Tibial artery (tissue), 4 donors: ENCODE measurements around the gene RAD51B.

ENCODE experiments used
- DNase-seq, 2 donors: peaks; one replicate each; pipeline ENCODE4 v3.0.0-alpha.2; 2019
- H3K27ac ChIP-seq, 2 donors: fragments of 200-600 bp; sonication (generic) in 1 of 2; 1 replicate in 1 of 2; 2 replicates in 1 of 2; pipeline ENCODE4 v1.5.1; 2018 to 2019; ENCODE audit warnings: mild to moderate bottlenecking in 1 of 2
- H3K27me3 ChIP-seq, 2 donors: fragments of 200-600 bp; sonication (generic) in 1 of 2; one replicate each; pipeline versions ENCODE4 v1.5.1 to v1.6.0; 2016 to 2019
- H3K36me3 ChIP-seq, 3 donors: fragments of 200-600 bp; sonication (generic) in 2 of 3; one replicate each; pipeline ENCODE4 v1.5.1; 2016 to 2019; ENCODE audit warnings: mild to moderate bottlenecking in 2 of 3
- H3K4me1 ChIP-seq, 4 donors: fragments of 200-600 bp; sonication (generic) in 2 of 4; 1 replicate in 3 of 4; 2 replicates in 1 of 4; pipeline ENCODE4 v1.5.1; 2016 to 2019
- H3K4me3 ChIP-seq, 2 donors: fragments of 200-600 bp; sonication (generic) in 1 of 2; 1 replicate in 1 of 2; 2 replicates in 1 of 2; pipeline ENCODE4 v1.5.1; 2018 to 2019; ENCODE audit warnings: mild to moderate bottlenecking in 2 of 2
- H3K9me3 ChIP-seq, 3 donors: fragments of 200-600 bp; sonication (generic) in 1 of 3; one replicate each; pipeline ENCODE4 v1.5.1; 2016 to 2019
- intact Hi-C: fragments of 100-400 bp; cut with DNase I; formaldehyde crosslinking; loops from one replicate; pipeline ENCODE4 v1.15.0; 2023; ENCODE audit warnings: low total_unique reads
- TF ChIP-seq, protein P1 (sequence below), 2 experiments: fragments of 200-600 bp in 1 of 2; fragments of 450-650 bp in 1 of 2; IDR thresholded peaks; one replicate each; pipeline ENCODE4 v1.5.1; 2017 to 2019; ENCODE audit warnings: antibody characterized with exemption in 2 of 2, mild to moderate bottlenecking in 1 of 2, moderate library complexity in 1 of 2

RAD51B gene

DNA sequence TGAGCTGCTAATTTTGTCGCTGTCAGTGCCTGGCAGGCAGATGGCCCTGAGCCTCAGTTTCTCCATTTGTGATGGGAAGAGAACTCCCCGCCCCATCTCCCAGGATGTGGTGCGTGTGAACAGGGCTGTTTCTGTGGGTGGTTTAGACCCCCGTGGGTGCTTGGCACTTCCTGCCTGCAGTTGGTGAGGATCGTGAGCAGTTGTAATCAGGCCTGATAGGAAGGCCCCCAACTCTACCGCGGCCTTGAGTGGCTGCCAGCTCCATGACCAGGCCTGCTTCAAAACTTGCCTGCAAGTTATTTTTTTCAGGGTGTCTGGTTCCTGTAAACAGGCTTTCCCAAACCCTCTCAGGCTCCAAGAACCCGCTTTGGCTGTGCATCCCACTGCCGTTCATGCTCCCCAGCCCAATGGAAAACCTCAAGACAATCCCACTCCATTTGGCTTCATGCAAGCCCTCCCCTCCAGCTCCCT, 834.9 kb downstream of the RAD51B start:
- TF ChIP-seq, protein P1, sequence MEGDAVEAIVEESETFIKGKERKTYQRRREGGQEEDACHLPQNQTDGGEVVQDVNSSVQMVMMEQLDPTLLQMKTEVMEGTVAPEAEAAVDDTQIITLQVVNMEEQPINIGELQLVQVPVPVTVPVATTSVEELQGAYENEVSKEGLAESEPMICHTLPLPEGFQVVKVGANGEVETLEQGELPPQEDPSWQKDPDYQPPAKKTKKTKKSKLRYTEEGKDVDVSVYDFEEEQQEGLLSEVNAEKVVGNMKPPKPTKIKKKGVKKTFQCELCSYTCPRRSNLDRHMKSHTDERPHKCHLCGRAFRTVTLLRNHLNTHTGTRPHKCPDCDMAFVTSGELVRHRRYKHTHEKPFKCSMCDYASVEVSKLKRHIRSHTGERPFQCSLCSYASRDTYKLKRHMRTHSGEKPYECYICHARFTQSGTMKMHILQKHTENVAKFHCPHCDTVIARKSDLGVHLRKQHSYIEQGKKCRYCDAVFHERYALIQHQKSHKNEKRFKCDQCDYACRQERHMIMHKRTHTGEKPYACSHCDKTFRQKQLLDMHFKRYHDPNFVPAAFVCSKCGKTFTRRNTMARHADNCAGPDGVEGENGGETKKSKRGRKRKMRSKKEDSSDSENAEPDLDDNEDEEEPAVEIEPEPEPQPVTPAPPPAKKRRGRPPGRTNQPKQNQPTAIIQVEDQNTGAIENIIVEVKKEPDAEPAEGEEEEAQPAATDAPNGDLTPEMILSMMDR (IDR thresholded peaks at IDR 0.05), result no peak
- Histone ChIP-seq H3K36me3 (no peaks in the 10 kb centered on the region), H3K4me3 (no peak overlapping the region), H3K4me1 (peaks cover 0 to 59% (median 37%) of the 10 kb centered on the region in 4 donors), H3K27me3 (no peaks in the 10 kb centered on the region), H3K27ac (no peak overlapping the region), H3K9me3 (no peaks in the 10 kb centered on the region)
- peak in 1 of 2 donors; percentile 46 for DNase-seq
- intact Hi-C loops, result no loop called here

DNA sequence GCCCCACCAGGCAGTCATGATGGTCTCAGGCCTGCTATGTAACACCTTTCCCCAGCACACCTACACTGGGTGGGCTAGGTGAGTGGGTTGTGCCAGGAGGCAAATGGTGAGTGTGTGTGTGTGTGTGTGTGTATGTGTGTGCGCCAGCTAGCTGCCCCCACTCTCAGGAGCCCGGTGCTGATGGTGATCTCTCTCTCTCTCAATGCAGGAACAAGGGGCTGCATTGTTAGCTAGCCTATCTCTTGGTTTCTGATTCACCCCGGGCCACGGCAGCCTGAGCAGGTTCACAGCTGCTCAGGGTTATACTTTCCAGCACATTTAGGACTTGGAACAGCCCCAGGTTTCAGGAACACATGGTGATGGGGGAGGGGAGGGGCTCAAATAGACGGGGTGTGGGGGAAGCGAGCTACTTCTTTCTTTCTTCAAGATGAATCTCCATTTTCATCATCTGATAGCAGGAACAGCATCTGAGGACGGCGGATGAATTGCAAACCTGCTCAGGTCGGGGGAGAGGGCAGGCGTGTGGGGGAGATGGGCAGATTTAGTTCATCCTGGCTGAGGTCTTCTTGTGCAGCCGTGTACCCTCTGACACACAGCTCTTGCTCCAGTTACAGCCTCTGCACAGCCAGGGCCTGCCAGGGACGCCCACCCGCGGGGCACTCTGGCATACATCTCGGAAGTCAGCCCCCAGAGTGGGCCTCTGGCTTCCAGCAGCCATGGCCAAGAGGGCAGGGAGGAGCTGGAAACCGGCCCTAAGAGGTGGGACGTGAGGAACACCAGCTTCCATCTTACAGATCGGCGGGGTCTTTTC, 835.6 kb downstream of the RAD51B start:
- no peaks in the 10 kb centered on the region for H3K27me3 ChIP-seq
- DNase-seq, result peak in 1 of 2 donors; percentile 54
- intact Hi-C loops, result no loop called here
- H3K36me3 ChIP-seq, result no peaks in the 10 kb centered on the region
- H3K4me1 ChIP-seq, result peaks cover 0 to 64% (median 40%) of the 10 kb centered on the region in 4 donors
- no peaks in the 10 kb centered on the region for H3K9me3 ChIP-seq
- H3K27ac ChIP-seq, result no peak overlapping the region
- TF ChIP-seq, protein P1 (IDR thresholded peaks at IDR 0.05), result no peak
- H3K4me3 ChIP-seq, result no peak overlapping the region

DNA sequence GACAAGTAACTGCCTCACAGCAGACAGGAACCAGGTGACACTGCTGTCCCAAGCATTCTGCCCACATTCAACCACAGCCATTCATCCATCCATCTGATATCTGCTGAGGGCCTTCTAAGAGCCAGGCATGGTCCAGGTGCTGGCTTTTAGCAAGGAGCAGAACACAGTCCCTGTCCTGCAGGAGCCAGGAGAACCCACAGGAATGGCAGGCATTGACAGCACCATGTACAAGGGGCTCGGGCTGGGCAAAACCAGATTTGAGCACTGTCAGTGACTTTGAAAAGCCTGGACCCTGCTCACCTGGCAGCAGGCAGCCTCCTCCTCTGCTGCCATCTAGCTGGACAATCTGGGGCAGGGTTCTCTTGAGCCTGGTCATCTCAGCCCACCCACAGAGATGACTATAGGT, 836.3 kb downstream of the RAD51B start:
- no peaks in the 10 kb centered on the region for H3K9me3 ChIP-seq
- H3K36me3 ChIP-seq, result no peaks in the 10 kb centered on the region
- peak in 1 of 2 donors; percentile 23 for DNase-seq
- TF ChIP-seq, protein P1 (IDR thresholded peaks at IDR 0.05), result peak in 1 of 2 experiments; percentile 4
- peaks cover 0 to 57% (median 37%) of the 10 kb centered on the region in 4 donors for H3K4me1 ChIP-seq
- no peak overlapping the region for H3K27ac ChIP-seq
- no peak overlapping the region for H3K4me3 ChIP-seq
- intact Hi-C loops, result no loop called here
- H3K27me3 ChIP-seq, result no peaks in the 10 kb centered on the region

GRCh38 chr14:68656452-68656851, 836.9 kb downstream of the RAD51B start:
- intact Hi-C loops, result no loop called here
- H3K4me1 ChIP-seq, result peaks cover 0 to 52% (median 33%) of the 10 kb centered on the region in 4 donors
- TF ChIP-seq, protein P1 (IDR thresholded peaks at IDR 0.05), result no peak
- no peaks in the 10 kb centered on the region for H3K36me3 ChIP-seq
- H3K27ac ChIP-seq, result no peak overlapping the region
- H3K9me3 ChIP-seq, result no peaks in the 10 kb centered on the region
- H3K4me3 ChIP-seq, result no peak overlapping the region
- H3K27me3 ChIP-seq, result no peaks in the 10 kb centered on the region
- peak in 1 of 2 donors; percentile 31 for DNase-seq

DNA sequence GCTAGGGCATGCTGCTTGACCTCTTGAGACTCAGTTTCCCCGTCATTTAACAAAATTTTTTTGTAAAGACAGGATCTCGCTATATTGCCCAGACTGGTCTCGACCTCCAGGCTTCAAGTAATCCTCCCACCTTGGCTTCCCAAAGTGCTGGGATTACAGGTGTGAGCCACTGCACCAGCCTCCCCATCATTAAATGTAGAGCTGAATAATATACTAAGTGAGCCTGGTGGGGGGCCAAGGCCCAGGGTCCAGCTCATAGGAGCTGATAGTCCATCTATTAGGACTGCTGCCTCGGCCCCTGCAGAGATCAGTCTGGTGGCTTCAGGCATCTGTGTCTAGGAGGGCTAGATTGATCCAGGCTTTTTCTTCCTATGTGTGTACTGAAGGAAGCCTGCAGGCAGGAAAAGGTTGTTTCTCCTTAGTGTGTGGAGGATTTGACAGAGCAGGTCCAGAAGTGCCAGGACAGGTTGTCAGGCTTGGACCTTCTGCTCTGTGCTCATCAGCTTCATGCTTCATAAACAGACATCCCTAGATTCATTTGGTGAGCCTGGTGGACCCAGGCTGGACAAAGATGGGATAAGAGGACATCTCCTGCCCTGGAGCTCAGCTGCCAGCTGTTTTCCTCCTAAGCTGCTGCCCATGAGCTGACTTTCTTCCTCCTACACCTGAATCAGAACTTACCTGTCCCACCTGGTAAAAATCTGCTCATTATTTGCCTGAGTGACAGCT, 837.9 kb downstream of the RAD51B start:
- no peaks in the 10 kb centered on the region for H3K36me3 ChIP-seq
- DNase-seq, result peak in 1 of 2 donors; percentile 54
- no peaks in the 10 kb centered on the region for H3K27me3 ChIP-seq
- TF ChIP-seq, protein P1 (IDR thresholded peaks at IDR 0.05), result no peak
- no peaks in the 10 kb centered on the region for H3K9me3 ChIP-seq
- intact Hi-C loops, result no loop called here
- no peak overlapping the region for H3K27ac ChIP-seq
- peaks cover 0 to 41% (median 23%) of the 10 kb centered on the region in 4 donors for H3K4me1 ChIP-seq
- no peak overlapping the region for H3K4me3 ChIP-seq
